Fibroblast of lung (primary cell): ENCODE measurements around the gene MRC1. TPM values are rescaled to one million over a fixed set of nuclear protein-coding genes. Genes with fewer than 3 reads are reported as not detected.
A peak's percentile ranks its signal among the peaks of the same experiment; 100 is the strongest.

Experiments
- DNase-seq, 2 donors: peaks; one replicate each; pipeline versions ENCODE4 v3.0.0 to v3.0.0-alpha.2; 2010; ENCODE audit warnings: low read depth in 2 of 2
- H2AFZ ChIP-seq: 2 replicates; pipeline ENCODE4 v1.5.1; 2012; ENCODE audit warnings: low read length, control low read depth, inconsistent platforms
- H3K27ac ChIP-seq: 2 replicates; pipeline ENCODE4 v1.5.1; 2011; ENCODE audit warnings: low read length, control low read depth; ENCODE audit not compliant: insufficient read depth
- H3K27me3 ChIP-seq: 2 replicates; pipeline ENCODE4 v1.5.1; 2011; ENCODE audit warnings: mild to moderate bottlenecking, low read length; ENCODE audit not compliant: control insufficient read depth, insufficient read depth
- H3K36me3 ChIP-seq: 2 replicates; pipeline ENCODE4 v1.5.1; 2011; ENCODE audit warnings: low read length; ENCODE audit not compliant: control insufficient read depth, insufficient read depth
- H3K4me1 ChIP-seq: 2 replicates; pipeline ENCODE4 v1.5.1; 2011; ENCODE audit warnings: low read length; ENCODE audit not compliant: control insufficient read depth, insufficient read depth; ENCODE audit errors: extremely low read depth
- H3K4me2 ChIP-seq: 2 replicates; pipeline ENCODE4 v1.5.1; 2011; ENCODE audit warnings: low read length, control low read depth; ENCODE audit not compliant: insufficient read depth; ENCODE audit errors: extremely low read depth
- H3K4me3 ChIP-seq, 4 experiments: fragments of 200-600 bp in 1 of 4; sonication (generic) in 1 of 4; replicated peaks in 1 of 4; 2 replicates each; pipeline ENCODE4 v1.5.1; 2011 to 2016; ENCODE audit warnings: low read length in 4 of 4, low read depth in 3 of 4, mild to moderate bottlenecking in 3 of 4, control low read depth in 2 of 4, inconsistent platforms in 1 of 4, mixed read lengths in 1 of 4; ENCODE audit not compliant: insufficient read depth in 1 of 4; ENCODE audit errors: control extremely low read depth in 1 of 4
- H3K79me2 ChIP-seq: 2 replicates; pipeline ENCODE4 v1.5.1; 2012; ENCODE audit warnings: mild to moderate bottlenecking, low read length, inconsistent platforms; ENCODE audit not compliant: control insufficient read depth, insufficient read depth
- H3K9ac ChIP-seq: 2 replicates; pipeline ENCODE4 v1.5.1; 2011; ENCODE audit warnings: mild to moderate bottlenecking, low read length, control low read depth; ENCODE audit not compliant: insufficient read depth
- H3K9me3 ChIP-seq: 2 replicates; pipeline ENCODE4 v1.5.1; 2012; ENCODE audit warnings: low read depth, low read length; ENCODE audit not compliant: control insufficient read depth, insufficient read depth
- H4K20me1 ChIP-seq: 2 replicates; pipeline ENCODE4 v1.5.1; 2011; ENCODE audit warnings: low read length; ENCODE audit not compliant: control insufficient read depth, insufficient read depth; ENCODE audit errors: extremely low read depth
- CTCF ChIP-seq, 2 donors: IDR thresholded peaks in 1 of 2; conservative IDR thresholded peaks in 1 of 2; 1 replicate in 1 of 2; 2 replicates in 1 of 2; pipeline ENCODE4 v1.5.1; 2011 to 2012; ENCODE audit warnings: low read length in 2 of 2, control low read depth in 1 of 2, inconsistent platforms in 1 of 2, low read depth in 1 of 2, mild to moderate bottlenecking in 1 of 2
- EZH2 ChIP-seq: IDR thresholded peaks from 2 replicates; pipeline ENCODE4 v1.5.1; 2012; ENCODE audit warnings: low read length, control low read depth, mild to moderate bottlenecking; ENCODE audit errors: missing control alignments
- polyA plus RNA-seq, 2 donors: library from polyadenylated mRNA; depleted of rRNA in 1 of 2; stranded (reverse) in 1 of 2; unstranded in 1 of 2; fragments of >200 nt; gene quantifications; 2 replicates each; pipeline ENCODE4 v1.2.1, GENCODE V29; 2011 to 2012; ENCODE audit warnings: missing spikeins in 1 of 2
- total RNA-seq: library from RNA; depleted of rRNA; stranded (reverse); fragments of >200 nt; gene quantifications from 2 replicates; pipeline ENCODE4 v1.2.1, GENCODE V29; 2014

The MRC1 gene
- total and polyA plus RNA-seq, 2 donors (not counting 1 experiment from before 2014, with no cell fraction given) = 0.01 TPM; not detected in 1

DNA sequence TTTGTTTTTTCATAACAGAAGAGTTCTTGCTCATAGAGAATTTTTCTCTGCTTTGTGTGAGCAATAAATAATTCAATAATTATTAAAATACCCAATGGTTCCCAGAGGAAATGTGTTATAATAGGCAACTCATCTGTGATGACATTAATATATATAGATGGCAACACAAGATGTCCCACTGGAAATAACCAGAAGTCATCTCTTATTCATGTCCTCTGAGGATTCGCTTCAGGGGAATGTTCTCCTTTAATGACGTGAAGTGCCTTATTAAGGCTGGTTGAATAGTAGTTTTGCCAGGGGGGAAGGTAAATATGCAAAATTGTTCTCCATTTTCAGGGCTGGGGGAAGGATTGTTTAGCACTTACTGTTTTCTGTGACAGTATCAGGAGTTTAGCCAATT, 145.7 kb downstream of the MRC1 start:
- Histone ChIP-seq H2AFZ (no peak overlapping the region), H3K4me1 (no peaks in the 10 kb centered on the region), H3K79me2 (no peaks in the 10 kb centered on the region), H3K9me3 (no peaks in the 10 kb centered on the region), H3K4me3 (no peak overlapping the region), H4K20me1 (no peaks in the 10 kb centered on the region), H3K9ac (no peak overlapping the region), H3K27me3 (no peaks in the 10 kb centered on the region), H3K27ac (no peak overlapping the region), H3K4me2 (no peak overlapping the region), H3K36me3 (no peaks in the 10 kb centered on the region)
- TF ChIP-seq EZH2 = no peak
- no peak for TF ChIP-seq CTCF (conservative IDR thresholded peaks at IDR 0.05 in 1 of 2, IDR thresholded peaks at IDR 0.05 in 1 of 2; ENCODE audit: low read depth in 1 of 2, low read length in 2 of 2)
- DNase-seq = peak in 1 of 2 donors; percentile 14

DNA sequence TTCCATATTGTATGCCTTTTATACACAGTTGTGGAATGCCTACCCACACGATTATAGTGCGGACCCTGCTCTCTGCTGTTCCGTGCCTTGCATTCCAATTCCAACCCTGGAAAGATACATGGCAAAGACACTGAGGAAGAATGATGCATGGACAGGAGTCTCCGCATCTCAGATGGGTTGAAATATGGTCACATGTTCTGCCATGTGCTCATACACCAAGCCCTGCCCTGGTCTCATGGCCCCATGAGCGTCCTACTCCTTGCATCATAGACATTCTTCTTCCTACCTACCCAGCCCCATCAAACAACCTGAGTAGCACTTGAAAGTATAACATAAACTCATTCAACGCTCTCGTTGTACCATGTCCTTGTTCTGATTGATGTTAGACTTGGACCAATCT, 148.9 kb downstream of the MRC1 start:
- Histone ChIP-seq H2AFZ (no peak overlapping the region), H4K20me1 (no peaks in the 10 kb centered on the region), H3K4me3 (no peak overlapping the region), H3K9ac (no peak overlapping the region), H3K36me3 (no peaks in the 10 kb centered on the region), H3K4me1 (peaks cover 3% of the 10 kb centered on the region), H3K79me2 (no peaks in the 10 kb centered on the region), H3K9me3 (no peaks in the 10 kb centered on the region), H3K27me3 (no peaks in the 10 kb centered on the region), H3K4me2 (no peak overlapping the region), H3K27ac (no peak overlapping the region)
- TF ChIP-seq EZH2 = no peak
- no peak for TF ChIP-seq CTCF (conservative IDR thresholded peaks at IDR 0.05 in 1 of 2, IDR thresholded peaks at IDR 0.05 in 1 of 2; ENCODE audit: low read depth in 1 of 2, low read length in 2 of 2)
- no peak for DNase-seq

- H3K4me2 ChIP-seq = no peak overlapping the region
- no peaks in the 10 kb centered on the region for H3K79me2 ChIP-seq
- H3K9me3 ChIP-seq = no peaks in the 10 kb centered on the region
- no peak for DNase-seq
- no peak overlapping the region for H3K4me3 ChIP-seq
- no peak overlapping the region for H3K9ac ChIP-seq
- H2AFZ ChIP-seq = no peak overlapping the region
- H3K27ac ChIP-seq = no peak overlapping the region
- TF ChIP-seq CTCF (conservative IDR thresholded peaks at IDR 0.05 in 1 of 2, IDR thresholded peaks at IDR 0.05 in 1 of 2; ENCODE audit: low read depth in 1 of 2, low read length in 2 of 2) (no peak), EZH2 (no peak)
- H3K4me1 ChIP-seq = peaks cover 3% of the 10 kb centered on the region
- H4K20me1 ChIP-seq = no peaks in the 10 kb centered on the region
- no peaks in the 10 kb centered on the region for H3K27me3 ChIP-seq
- no peaks in the 10 kb centered on the region for H3K36me3 ChIP-seq
These were observed 150.7 kb downstream of the MRC1 start for GRCh38 chr10:17959870-17960269.

Other genes with a start within 250 kb of the MRC1 start
- 23.1 and 37.7 TPM in 2 replicates for gene HACD1, start 192.0 kb upstream of the MRC1 start, total RNA-seq
- gene HACD1, start 192.0 kb upstream of the MRC1 start, polyA plus RNA-seq = 29.6 and 53.4 TPM in 2 replicates
- 21.6 and 27.9 TPM in 2 replicates for gene STAM, start 165.2 kb upstream of the MRC1 start, total RNA-seq
- 48.7 and 50.0 TPM in 2 replicates for gene STAM, start 165.2 kb upstream of the MRC1 start, polyA plus RNA-seq
- under 0.01 and 0.17 TPM in 2 replicates for gene TMEM236, start 57.1 kb upstream of the MRC1 start, total RNA-seq
- 0.02 and 0.03 TPM in 2 replicates for gene TMEM236, start 57.1 kb upstream of the MRC1 start, polyA plus RNA-seq
- gene SLC39A12, start 142.6 kb downstream of the MRC1 start, total RNA-seq = not detected in 2 replicates
- gene SLC39A12, start 142.6 kb downstream of the MRC1 start, polyA plus RNA-seq = not detected in 2 replicates